Vagina (tissue), 2 donors: ENCODE results near the gene B4GALNT4. TPM values are rescaled to one million over a fixed set of nuclear protein-coding genes. Genes with fewer than 3 reads are reported as not detected.
A peak's percentile ranks its signal among the peaks of the same experiment; 100 is the strongest.
"Not testable (repeated sequence)": the region's sequence is repeated elsewhere in the genome, so short reads cannot be mapped to it uniquely, and the experiment has no call there.

ENCODE experiments used
- DNase-seq, 2 donors: peaks; one replicate each; pipeline ENCODE4 v3.0.0-alpha.2; 2017; ENCODE audit errors: extremely low spot score in 2 of 2
- H3K27ac ChIP-seq: fragments of 200-600 bp; sonication (generic); one replicate; pipeline ENCODE4 v1.5.1; 2019
- H3K27me3 ChIP-seq: fragments of 200-600 bp; sonication (generic); one replicate; pipeline ENCODE4 v1.5.1; 2019
- H3K36me3 ChIP-seq, 2 donors: fragments of 200-600 bp; sonication (generic); one replicate each; pipeline ENCODE4 v1.5.1; 2017 to 2019
- H3K4me1 ChIP-seq: fragments of 200-600 bp; sonication (generic); one replicate; pipeline ENCODE4 v1.5.1; 2019
- H3K4me3 ChIP-seq, 2 donors: fragments of 200-600 bp; sonication (generic); 1 replicate in 1 of 2; 2 replicates in 1 of 2; pipeline ENCODE4 v1.5.1; 2016 to 2019
- H3K9me3 ChIP-seq: fragments of 200-600 bp; sonication (generic); one replicate; pipeline ENCODE4 v1.5.1; 2019
- CTCF ChIP-seq, 3 experiments: fragments of 450-650 bp in 2 of 3; fragments of 200-600 bp in 1 of 3; sonication (generic) in 1 of 3; IDR thresholded peaks; one replicate each; pipeline ENCODE4 v1.5.1; 2017 to 2019; ENCODE audit warnings: antibody characterized with exemption in 3 of 3, mild to moderate bottlenecking in 2 of 3, moderate library complexity in 2 of 3
- POLR2A ChIP-seq, 2 donors: fragments of 450-650 bp; IDR thresholded peaks; one replicate each; pipeline ENCODE4 v1.6.1; 2017; ENCODE audit warnings: antibody characterized with exemption in 2 of 2, mild to moderate bottlenecking in 2 of 2, moderate library complexity in 2 of 2
- POLR2AphosphoS5 ChIP-seq, 2 donors: sonication (generic); formaldehyde crosslinking; IDR thresholded peaks; one replicate each; pipeline ENCODE4 v1.9.0; 2017; ENCODE audit warnings: antibody characterized with exemption in 2 of 2, mild to moderate bottlenecking in 2 of 2, low read depth in 1 of 2; ENCODE audit not compliant: insufficient read depth in 1 of 2
- intact Hi-C: fragments of 100-400 bp; cut with DNase I; formaldehyde crosslinking; loops from one replicate; pipeline ENCODE4 v1.15.1; 2023
- total RNA-seq: library from RNA; depleted of rRNA; stranded (reverse); fragments of >200 nt; gene quantifications from one replicate; pipeline ENCODE4 v1.2.3, GENCODE V29; 2016

The B4GALNT4 gene
- total RNA-seq = 15.5 TPM

GRCh38 chr11:369336-370018 is at the start of gene B4GALNT4:
TSS of gene B4GALNT4 (plus strand) at chr11:369499. CDS start at chr11:369804, 305 bp downstream.
- DNase-seq = no peak
- no peaks in the 10 kb centered on the region for H3K9me3 ChIP-seq
- H3K36me3 ChIP-seq = no peaks in the 10 kb centered on the region
- H3K4me1 ChIP-seq = peaks cover 8% of the 10 kb centered on the region
- intact Hi-C loops = loop anchor here (5.0 kb wide), 1 partner anchor 167 kb away; no protein-coding TSS in a partner anchor
- no peaks in the 10 kb centered on the region for H3K27me3 ChIP-seq
- H3K27ac ChIP-seq = no peak within 1 kb of the TSS
- peak within 1 kb of the TSS; percentile 35 to 49 for H3K4me3 ChIP-seq
- no peak for TF ChIP-seq POLR2AphosphoS5 (IDR thresholded peaks at IDR 0.05; ENCODE audit: insufficient read depth in 1 of 2, low read depth in 1 of 2)
- no peak for TF ChIP-seq POLR2A (IDR thresholded peaks at IDR 0.05)
- TF ChIP-seq CTCF (IDR thresholded peaks at IDR 0.05) = no peak

GRCh38 chr11:319888-320273 is 49.4 kb upstream of the B4GALNT4 start:
- Histone ChIP-seq H3K4me3 (peak overlapping the region; percentile 66 to 95), H3K4me1 (peaks cover 37% of the 10 kb centered on the region), H3K27ac (peak overlapping the region; percentile 96)
- intact Hi-C loops, H3K9me3 ChIP-seq, H3K27me3 ChIP-seq, H3K36me3 ChIP-seq, DNase-seq: not testable (repeated sequence)

GRCh38 chr11:324156-324555 is 45.1 kb upstream of the B4GALNT4 start:
- H3K9me3 ChIP-seq = no peaks in the 10 kb centered on the region
- intact Hi-C loops = no loop called here
- H3K27me3 ChIP-seq = no peaks in the 10 kb centered on the region
- H3K27ac ChIP-seq = peak overlapping the region; percentile 93
- no peaks in the 10 kb centered on the region for H3K36me3 ChIP-seq
- TF ChIP-seq CTCF (IDR thresholded peaks at IDR 0.05) (no peak), POLR2AphosphoS5 (IDR thresholded peaks at IDR 0.05; ENCODE audit: insufficient read depth in 1 of 2, low read depth in 1 of 2) (no peak), POLR2A (IDR thresholded peaks at IDR 0.05) (no peak)
- peaks cover 45% of the 10 kb centered on the region for H3K4me1 ChIP-seq
- H3K4me3 ChIP-seq = no peak overlapping the region
- no peak for DNase-seq

GRCh38 chr11:324593-325517 is 44.4 kb upstream of the B4GALNT4 start:
- H3K27me3 ChIP-seq, H3K9me3 ChIP-seq, intact Hi-C loops, H3K36me3 ChIP-seq: not testable (repeated sequence)
- peak in 1 of 2 donors; percentile 44 for TF ChIP-seq POLR2AphosphoS5 (IDR thresholded peaks at IDR 0.05; ENCODE audit: insufficient read depth in 1 of 2, low read depth in 1 of 2)
- Histone ChIP-seq H3K4me1 (peaks cover 45% of the 10 kb centered on the region), H3K27ac (peak overlapping the region; percentile 93), H3K4me3 (peak overlapping the region in 1 of 2 donors; percentile 34)
- peak in 1 of 2 donors; percentile 90 for DNase-seq

- Histone ChIP-seq H3K27me3 (no peaks in the 10 kb centered on the region), H3K4me1 (peaks cover 42% of the 10 kb centered on the region), H3K9me3 (no peaks in the 10 kb centered on the region), H3K36me3 (no peaks in the 10 kb centered on the region), H3K4me3 (no peak overlapping the region), H3K27ac (peak overlapping the region; percentile 93)
- intact Hi-C loops = loop anchor here (2.0 kb wide), 1 partner anchor 27 kb away; no protein-coding TSS in a partner anchor
- DNase-seq = peak in 1 of 2 donors; percentile 87
- no peak for TF ChIP-seq POLR2AphosphoS5 (IDR thresholded peaks at IDR 0.05; ENCODE audit: insufficient read depth in 1 of 2, low read depth in 1 of 2)
- TF ChIP-seq POLR2A (IDR thresholded peaks at IDR 0.05) = no peak
- TF ChIP-seq CTCF (IDR thresholded peaks at IDR 0.05) = no peak
Observed at GRCh38 chr11:325796-326591, 43.3 kb upstream of the B4GALNT4 start.
